T follicular helper cell (primary cell): ENCODE measurements around the gene TRPV4.

Source experiments
- DNase-seq: peaks from one replicate; pipeline ENCODE4 v3.0.0-alpha.2; 2020; ENCODE audit warnings: low read depth

The TRPV4 gene

DNA sequence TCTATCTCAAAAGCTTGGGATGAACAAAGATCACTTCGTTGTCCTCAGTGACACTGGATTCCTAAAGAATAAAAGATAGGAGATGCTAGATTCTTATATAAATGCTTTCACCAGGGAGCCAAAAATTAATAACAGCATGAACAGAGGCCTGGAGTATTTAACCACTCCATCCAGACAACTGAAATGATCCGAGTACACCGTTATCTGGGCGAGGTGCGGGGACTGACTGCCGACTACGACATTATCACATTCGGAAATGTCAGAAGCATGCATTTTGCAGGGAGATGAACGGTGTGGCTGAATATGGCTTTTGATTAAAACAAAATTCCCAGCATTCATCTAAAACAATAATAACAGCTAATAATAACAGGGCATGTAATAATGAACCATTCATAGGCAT, 56.6 kb downstream of the TRPV4 start:
- DNase-seq, result no peak

- peak; percentile 56 for DNase-seq
Observed at GRCh38 chr12:109775172-109775881, 57.9 kb downstream of the TRPV4 start.

- no peak for DNase-seq
Observed at GRCh38 chr12:109773384-109774011, 59.7 kb downstream of the TRPV4 start.

DNA sequence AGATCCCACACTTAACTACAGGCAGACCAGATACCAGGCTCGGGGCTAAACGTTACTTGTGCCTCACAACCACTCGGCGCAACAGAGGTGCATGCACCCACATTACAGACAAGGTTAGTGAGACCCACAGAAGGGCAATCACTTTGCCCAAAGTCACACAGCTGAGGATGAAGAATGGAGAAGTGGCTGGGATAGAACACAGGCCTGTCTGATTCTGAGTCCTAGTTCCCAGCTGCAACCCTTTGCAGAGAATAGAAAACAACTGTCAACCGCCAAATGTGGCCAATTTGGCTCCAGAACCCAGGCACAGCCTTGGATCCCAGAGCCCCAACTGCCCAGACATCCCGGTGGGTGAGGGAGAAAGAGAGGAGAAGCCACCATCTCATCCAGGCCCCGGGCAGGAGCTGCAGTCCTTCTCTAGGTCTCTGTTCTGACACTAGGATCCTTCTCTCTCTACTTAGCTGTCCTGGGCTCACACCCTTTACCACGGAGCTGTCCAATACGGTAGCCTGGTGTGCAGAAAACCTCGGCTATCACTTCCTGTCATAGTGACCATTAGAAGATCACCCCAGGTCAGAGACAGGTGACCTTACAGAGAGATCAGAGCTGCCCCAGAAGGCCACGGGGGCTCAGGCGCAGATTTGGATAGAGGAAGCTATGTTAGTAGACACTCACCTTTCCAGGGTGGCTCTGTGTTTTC, 60.4 kb downstream of the TRPV4 start:
- no peak for DNase-seq

GRCh38 chr12:109771746-109772621, 61.2 kb downstream of the TRPV4 start:
- no peak for DNase-seq

GRCh38 chr12:109770861-109771670, 62.1 kb downstream of the TRPV4 start:
- no peak for DNase-seq

- no peak for DNase-seq
Observed at GRCh38 chr12:109770104-109770860, 62.9 kb downstream of the TRPV4 start.

DNA sequence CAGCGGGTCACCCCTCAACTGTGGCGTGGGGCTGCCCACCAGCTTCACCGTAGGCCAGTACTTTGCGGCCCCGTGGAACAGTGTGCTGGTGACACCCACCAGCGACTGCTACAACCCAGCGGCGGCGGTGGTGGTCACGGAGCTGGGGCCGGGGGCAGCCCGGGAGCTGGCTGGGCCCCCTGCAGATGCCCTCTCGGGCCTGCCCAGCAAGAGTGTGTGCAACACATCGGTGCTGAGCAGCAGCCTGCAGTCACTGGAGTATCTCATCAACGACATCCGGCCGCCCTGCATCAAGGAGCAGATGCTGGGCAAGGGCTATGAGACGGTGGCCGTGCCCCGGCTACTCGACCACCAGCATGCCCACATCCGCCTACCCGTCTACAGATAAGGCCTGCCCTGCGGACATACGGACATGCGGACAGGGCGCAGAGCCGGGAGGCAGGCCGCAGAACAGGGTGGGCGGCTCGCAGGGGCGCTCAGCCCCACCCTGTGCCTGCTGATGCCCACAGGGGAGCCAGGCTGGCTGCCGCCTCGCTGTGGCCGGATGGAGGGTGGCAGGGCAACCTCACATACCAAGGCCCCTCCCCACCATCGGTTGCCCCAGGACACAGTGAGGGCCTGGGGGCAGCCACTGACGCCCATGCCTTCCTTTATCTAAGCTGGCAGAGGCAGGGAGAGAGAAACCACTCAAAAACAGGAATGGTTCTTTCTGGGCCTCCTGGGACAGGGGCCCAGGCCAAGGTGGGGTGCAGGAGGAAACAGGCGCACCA, 64.1 kb downstream of the TRPV4 start:
- no peak for DNase-seq

GRCh38 chr12:109767991-109768900, 65.0 kb downstream of the TRPV4 start:
- no peak for DNase-seq

DNA sequence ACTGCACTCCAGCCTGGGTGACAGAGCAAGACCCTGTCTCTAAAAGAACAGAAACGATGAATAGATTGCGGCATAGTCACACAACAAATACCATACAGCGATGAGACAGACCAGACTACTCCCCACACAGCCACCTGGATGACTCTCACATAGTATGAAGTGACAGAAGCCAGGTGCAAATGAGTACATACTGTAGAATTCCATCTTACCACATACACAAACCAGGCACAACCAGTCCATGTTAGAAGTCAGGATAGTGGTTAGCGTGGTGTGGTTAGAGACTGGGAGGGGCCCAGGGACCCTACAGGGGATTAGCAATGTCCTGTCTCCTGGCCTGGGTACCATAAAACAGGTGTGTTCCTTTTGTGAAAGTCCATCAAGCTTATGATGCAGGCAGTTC, 65.7 kb downstream of the TRPV4 start:
- no peak for DNase-seq

GRCh38 chr12:109766251-109766778, 66.9 kb downstream of the TRPV4 start:
- no peak for DNase-seq

DNA sequence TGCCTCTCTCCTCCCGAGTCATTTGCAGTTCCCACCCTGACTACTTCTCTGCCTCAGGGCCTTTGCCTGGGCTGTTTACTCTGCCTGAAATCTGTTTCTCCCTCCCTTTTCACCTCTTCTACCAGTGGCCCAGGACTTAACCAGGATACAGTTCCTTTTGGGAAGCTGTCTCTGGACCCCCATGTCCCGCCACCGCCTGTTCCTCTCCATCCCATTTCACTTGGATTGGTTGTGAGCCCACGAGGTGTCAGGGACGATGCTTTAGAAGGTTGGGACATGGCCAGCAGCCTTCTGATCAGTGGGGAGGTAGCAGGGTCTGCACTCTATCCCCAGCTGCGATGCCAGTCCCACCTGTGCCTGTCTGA, 67.8 kb downstream of the TRPV4 start:
- no peak for DNase-seq

DNA sequence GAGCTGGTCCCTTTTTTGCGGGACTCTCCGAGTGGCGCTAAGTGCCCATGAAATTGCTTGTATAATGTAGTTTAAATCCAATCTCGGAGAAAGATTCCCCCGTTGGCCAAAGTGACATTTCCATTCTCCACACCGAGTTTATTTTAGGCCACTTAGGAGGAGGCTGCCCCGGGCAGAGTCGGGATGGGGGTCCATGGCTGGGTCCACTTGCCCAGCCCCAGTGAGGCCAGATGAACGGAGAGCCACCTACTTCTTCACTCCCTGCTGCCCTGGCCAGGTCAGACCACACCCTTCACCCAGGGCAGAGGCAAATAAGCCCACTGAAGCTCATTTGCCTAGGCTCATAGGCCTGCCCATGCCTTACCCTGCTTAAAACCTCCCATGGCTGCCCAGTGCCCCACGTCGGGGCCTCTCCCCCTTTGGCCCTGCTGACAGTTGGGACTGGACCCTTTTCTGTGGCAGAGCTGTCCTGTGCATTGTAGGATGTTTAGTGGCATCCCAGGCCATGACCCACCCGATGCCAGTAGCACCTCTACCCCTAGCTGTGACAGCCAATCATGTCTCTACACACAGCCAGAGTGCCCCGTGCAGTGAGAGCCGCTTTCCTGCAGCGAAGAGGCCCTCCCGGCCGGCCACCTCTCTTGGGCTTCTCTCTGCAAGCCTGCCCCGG, 68.3 kb downstream of the TRPV4 start:
- no peak for DNase-seq

DNA sequence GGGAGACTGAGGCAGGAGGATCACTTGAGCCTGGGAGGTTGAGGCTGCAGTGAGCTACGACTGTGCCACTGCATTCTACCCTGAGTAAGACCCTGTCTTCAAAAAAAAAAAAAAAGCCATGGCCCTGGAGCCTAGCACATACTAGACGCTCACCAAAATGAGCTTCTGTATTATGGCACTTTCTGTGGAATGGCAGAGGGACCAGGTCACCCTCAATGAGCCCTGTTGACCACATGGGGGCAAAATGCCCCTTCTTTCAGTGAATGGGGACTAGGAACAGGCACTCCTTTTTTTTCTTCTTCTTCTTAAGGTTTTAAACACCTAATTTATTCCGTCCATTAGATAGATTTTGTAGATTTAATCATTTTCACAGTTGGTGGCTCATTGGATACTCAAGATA, 69.1 kb downstream of the TRPV4 start:
- DNase-seq, result no peak

GRCh38 chr12:109763201-109763841, 69.9 kb downstream of the TRPV4 start:
- DNase-seq, result no peak

- DNase-seq, result no peak
Observed at GRCh38 chr12:109762673-109763191, 70.5 kb downstream of the TRPV4 start.

DNA sequence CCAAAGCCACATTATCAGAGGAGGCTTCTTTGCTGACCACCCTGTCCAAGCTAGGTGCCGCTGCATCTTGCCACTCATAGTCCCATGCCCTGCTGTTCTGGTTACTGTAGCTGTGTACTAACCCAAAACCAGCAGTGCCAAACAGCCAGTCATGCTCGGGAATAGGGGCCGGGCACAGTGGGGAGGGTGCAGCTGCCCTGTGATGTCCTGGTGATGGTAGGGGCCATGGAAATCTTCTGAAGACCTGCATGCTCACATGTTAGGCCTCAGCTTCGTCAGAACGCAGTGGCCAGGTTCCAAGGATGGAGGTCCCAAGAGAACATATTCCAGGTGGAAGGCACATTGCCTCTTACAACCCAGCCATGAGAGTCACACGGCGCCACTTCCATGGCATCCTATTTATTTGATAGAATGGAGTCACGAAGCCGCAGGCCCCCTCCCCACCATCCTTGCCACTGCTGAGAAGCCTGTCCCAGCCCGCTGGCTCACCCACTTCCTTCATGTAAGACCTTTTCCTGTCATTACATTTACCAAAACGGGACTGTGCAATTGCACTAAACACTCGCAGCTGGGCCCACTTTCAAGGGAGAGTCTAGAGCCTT, 71.0 kb downstream of the TRPV4 start:
- DNase-seq, result no peak
